ENCODE measurements around the gene PPM1L. TPM values are rescaled to one million over a fixed set of nuclear protein-coding genes. Genes with fewer than 3 reads are reported as not detected.
"Not testable (repeated sequence)": the region's sequence is repeated elsewhere in the genome, so short reads cannot be mapped to it uniquely, and the experiment has no call there.

The PPM1L gene
- total RNA-seq, 2 experiments from 2014 or later, result 3.2 to 3.3 TPM

GRCh38 chr3:161016417-161017313 lies 260.6 kb downstream of the PPM1L start:
- CTCF ChIA-PET, result no interaction called here
- POLR2A ChIA-PET, result no interaction called here

GRCh38 chr3:161017971-161018370 lies 261.9 kb downstream of the PPM1L start:
- ChIA-PET POLR2A (no interaction called here), CTCF (no interaction called here)

- ChIA-PET CTCF (no interaction called here), POLR2A (no interaction called here)
Measured at GRCh38 chr3:161020256-161020655, 264.2 kb downstream of the PPM1L start.

- CTCF ChIA-PET, result no interaction called here
- POLR2A ChIA-PET, result no interaction called here
Measured at GRCh38 chr3:161025911-161026310, 269.9 kb downstream of the PPM1L start.

GRCh38 chr3:161026612-161027510 lies 270.8 kb downstream of the PPM1L start:
- ChIA-PET POLR2A (no interaction called here), CTCF (no interaction called here)

- CTCF ChIA-PET, result no interaction called here
- POLR2A ChIA-PET, result no interaction called here
Measured at GRCh38 chr3:161028555-161029153, 272.6 kb downstream of the PPM1L start.

GRCh38 chr3:161031134-161031533 lies 275.1 kb downstream of the PPM1L start:
- CTCF ChIA-PET, result no interaction called here
- POLR2A ChIA-PET, result no interaction called here

- CTCF ChIA-PET, POLR2A ChIA-PET: not testable (repeated sequence)
Measured at GRCh38 chr3:161034913-161035550, 279.0 kb downstream of the PPM1L start.

GRCh38 chr3:161035711-161036110 lies 279.7 kb downstream of the PPM1L start:
- ChIA-PET POLR2A (no interaction called here), CTCF (no interaction called here)

GRCh38 chr3:161038725-161039124 lies 282.7 kb downstream of the PPM1L start:
- ChIA-PET CTCF (interaction anchor here (0.7 kb wide), 1 partner anchor 46 kb away, joined by 3 read pairs; no protein-coding TSS in a partner anchor), POLR2A (no interaction called here)

GRCh38 chr3:161042023-161042501 lies 286.0 kb downstream of the PPM1L start:
- POLR2A ChIA-PET, result no interaction called here
- CTCF ChIA-PET, result interaction anchor here (0.6 kb wide), 1 partner anchor 292 kb away, joined by 3 read pairs; no protein-coding TSS in a partner anchor

GRCh38 chr3:161043336-161044035 lies 287.5 kb downstream of the PPM1L start:
- ChIA-PET CTCF (no interaction called here), POLR2A (no interaction called here)

GRCh38 chr3:161049683-161050248 lies 293.7 kb downstream of the PPM1L start:
- ChIA-PET CTCF (no interaction called here), POLR2A (no interaction called here)

GRCh38 chr3:161050935-161051334 lies 294.9 kb downstream of the PPM1L start:
- ChIA-PET POLR2A (no interaction called here), CTCF (interaction anchor here (1.0 kb wide), 1 partner anchor 18 kb away, joined by 3 read pairs; no protein-coding TSS in a partner anchor)

GRCh38 chr3:161051856-161052255 lies 295.8 kb downstream of the PPM1L start:
- ChIA-PET CTCF (no interaction called here), POLR2A (no interaction called here)

GRCh38 chr3:161054860-161055604 lies 299.0 kb downstream of the PPM1L start:
- CTCF ChIA-PET, result no interaction called here
- POLR2A ChIA-PET, result no interaction called here

GRCh38 chr3:161064413-161064812 lies 308.4 kb downstream of the PPM1L start:
- ChIA-PET CTCF (no interaction called here), POLR2A (no interaction called here)

- ChIA-PET CTCF (no interaction called here), POLR2A (no interaction called here)
Measured at GRCh38 chr3:161066930-161067329, 310.9 kb downstream of the PPM1L start.
